Measurements from ENCODE around the gene CD58. TPM values are rescaled to one million over a fixed set of nuclear protein-coding genes. Genes with fewer than 3 reads are reported as not detected.
"Not testable (repeated sequence)": the region's sequence is repeated elsewhere in the genome, so short reads cannot be mapped to it uniquely, and the experiment has no call there.

Gene CD58
- total RNA-seq, 1 donor from 2014 or later, result 40.6 TPM

- H3K9me3 Mint-ChIP-seq; H3K27me3 Mint-ChIP-seq (ENCODE audit: low read depth); DNase-seq (ENCODE audit: low spot score); H3K27ac Mint-ChIP-seq; intact Hi-C loops (cut with micrococcal nuclease); H3K36me3 Mint-ChIP-seq (ENCODE audit: low read depth); H3K4me3 Mint-ChIP-seq (ENCODE audit: low read depth): not testable (repeated sequence)
- peaks cover 13% of the 10 kb centered on the region for H3K4me1 Mint-ChIP-seq (ENCODE audit: low read depth)
Measured at GRCh38 chr1:116599369-116599768, 28.5 kb upstream of the CD58 start.

- H3K4me1 Mint-ChIP-seq (ENCODE audit: low read depth), result peaks cover 16% of the 10 kb centered on the region
- H3K4me3 Mint-ChIP-seq (ENCODE audit: low read depth); DNase-seq (ENCODE audit: low spot score); intact Hi-C loops (cut with micrococcal nuclease); H3K27me3 Mint-ChIP-seq (ENCODE audit: low read depth); H3K36me3 Mint-ChIP-seq (ENCODE audit: low read depth); H3K9me3 Mint-ChIP-seq; H3K27ac Mint-ChIP-seq: not testable (repeated sequence)
Measured at GRCh38 chr1:116598420-116599036, 27.7 kb upstream of the CD58 start.

- intact Hi-C loops (cut with micrococcal nuclease); H3K27ac Mint-ChIP-seq: not testable (repeated sequence)
- H3K4me1 Mint-ChIP-seq (ENCODE audit: low read depth), result peaks cover 16% of the 10 kb centered on the region
Measured at GRCh38 chr1:116597388-116597787, 26.6 kb upstream of the CD58 start.

GRCh38 chr1:116596742-116597307, 26.0 kb upstream of the CD58 start:
- H3K36me3 Mint-ChIP-seq (ENCODE audit: low read depth); DNase-seq (ENCODE audit: low spot score); H3K9me3 Mint-ChIP-seq; H3K4me3 Mint-ChIP-seq (ENCODE audit: low read depth); H3K27ac Mint-ChIP-seq; H3K27me3 Mint-ChIP-seq (ENCODE audit: low read depth): not testable (repeated sequence)
- intact Hi-C loops (cut with micrococcal nuclease), result loop anchor here (1.0 kb wide), 1 partner anchor 23 kb away; no protein-coding TSS in a partner anchor
- H3K4me1 Mint-ChIP-seq (ENCODE audit: low read depth), result peaks cover 16% of the 10 kb centered on the region

More at GRCh38 chr1:116597388-116597787, 26.6 kb upstream of the CD58 start:
- H3K9me3 Mint-ChIP-seq; H3K4me3 Mint-ChIP-seq (ENCODE audit: low read depth); H3K36me3 Mint-ChIP-seq (ENCODE audit: low read depth); DNase-seq (ENCODE audit: low spot score); H3K27me3 Mint-ChIP-seq (ENCODE audit: low read depth): not testable (repeated sequence)

- Mint-ChIP-seq H3K4me3 (ENCODE audit: low read depth) (peak overlapping the region; percentile 45), H3K4me1 (ENCODE audit: low read depth) (peaks cover 16% of the 10 kb centered on the region)
- H3K36me3 Mint-ChIP-seq (ENCODE audit: low read depth); DNase-seq (ENCODE audit: low spot score); H3K27me3 Mint-ChIP-seq (ENCODE audit: low read depth); H3K27ac Mint-ChIP-seq; H3K9me3 Mint-ChIP-seq: not testable (repeated sequence)
- intact Hi-C loops (cut with micrococcal nuclease), result loop anchor here (1.0 kb wide), 1 partner anchor 22 kb away; no protein-coding TSS in a partner anchor
Measured at GRCh38 chr1:116595946-116596741, 25.3 kb upstream of the CD58 start.

- DNase-seq (ENCODE audit: low spot score); H3K4me3 Mint-ChIP-seq (ENCODE audit: low read depth); H3K9me3 Mint-ChIP-seq; H3K27me3 Mint-ChIP-seq (ENCODE audit: low read depth); H3K27ac Mint-ChIP-seq; H3K36me3 Mint-ChIP-seq (ENCODE audit: low read depth); intact Hi-C loops (cut with micrococcal nuclease): not testable (repeated sequence)
- H3K4me1 Mint-ChIP-seq (ENCODE audit: low read depth), result peaks cover 16% of the 10 kb centered on the region
Measured at GRCh38 chr1:116595065-116595840, 24.4 kb upstream of the CD58 start.

GRCh38 chr1:116593977-116594376, 23.2 kb upstream of the CD58 start:
- H3K4me3 Mint-ChIP-seq (ENCODE audit: low read depth); DNase-seq (ENCODE audit: low spot score); H3K27ac Mint-ChIP-seq; H3K9me3 Mint-ChIP-seq; H3K27me3 Mint-ChIP-seq (ENCODE audit: low read depth); H3K36me3 Mint-ChIP-seq (ENCODE audit: low read depth); intact Hi-C loops (cut with micrococcal nuclease): not testable (repeated sequence)
- peaks cover 22% of the 10 kb centered on the region for H3K4me1 Mint-ChIP-seq (ENCODE audit: low read depth)

GRCh38 chr1:116593401-116593800, 22.6 kb upstream of the CD58 start:
- intact Hi-C loops (cut with micrococcal nuclease); H3K36me3 Mint-ChIP-seq (ENCODE audit: low read depth); H3K27ac Mint-ChIP-seq; H3K4me3 Mint-ChIP-seq (ENCODE audit: low read depth); DNase-seq (ENCODE audit: low spot score); H3K9me3 Mint-ChIP-seq; H3K27me3 Mint-ChIP-seq (ENCODE audit: low read depth): not testable (repeated sequence)
- peaks cover 19% of the 10 kb centered on the region for H3K4me1 Mint-ChIP-seq (ENCODE audit: low read depth)

- H3K27me3 Mint-ChIP-seq (ENCODE audit: low read depth); DNase-seq (ENCODE audit: low spot score); H3K9me3 Mint-ChIP-seq; H3K4me3 Mint-ChIP-seq (ENCODE audit: low read depth); H3K27ac Mint-ChIP-seq; intact Hi-C loops (cut with micrococcal nuclease); H3K36me3 Mint-ChIP-seq (ENCODE audit: low read depth): not testable (repeated sequence)
- H3K4me1 Mint-ChIP-seq (ENCODE audit: low read depth), result peaks cover 20% of the 10 kb centered on the region
Measured at GRCh38 chr1:116591951-116592605, 21.3 kb upstream of the CD58 start.

GRCh38 chr1:116591006-116591950, 20.5 kb upstream of the CD58 start:
- peaks cover 16% of the 10 kb centered on the region for H3K4me1 Mint-ChIP-seq (ENCODE audit: low read depth)
- intact Hi-C loops (cut with micrococcal nuclease); H3K36me3 Mint-ChIP-seq (ENCODE audit: low read depth); H3K27me3 Mint-ChIP-seq (ENCODE audit: low read depth); DNase-seq (ENCODE audit: low spot score); H3K27ac Mint-ChIP-seq; H3K9me3 Mint-ChIP-seq; H3K4me3 Mint-ChIP-seq (ENCODE audit: low read depth): not testable (repeated sequence)

- H3K9me3 Mint-ChIP-seq; H3K27ac Mint-ChIP-seq; intact Hi-C loops (cut with micrococcal nuclease); H3K4me3 Mint-ChIP-seq (ENCODE audit: low read depth); H3K27me3 Mint-ChIP-seq (ENCODE audit: low read depth); H3K36me3 Mint-ChIP-seq (ENCODE audit: low read depth); DNase-seq (ENCODE audit: low spot score): not testable (repeated sequence)
- H3K4me1 Mint-ChIP-seq (ENCODE audit: low read depth), result peaks cover 13% of the 10 kb centered on the region
Measured at GRCh38 chr1:116590359-116591005, 19.7 kb upstream of the CD58 start.
